PC-3 (cell line): ENCODE measurements around the gene CALCB.

Experiments used
- EZH2 ChIP-seq: fragments of 300-600 bp; sonication (generic); IDR thresholded peaks from one replicate; pipeline ENCODE4 v1.6.1; 2017; ENCODE audit warnings: antibody characterized with exemption, mild to moderate bottlenecking, low read length; ENCODE audit not compliant: unreplicated experiment
- EZH2phosphoT487 ChIP-seq: fragments of 300-600 bp; sonication (generic); IDR thresholded peaks from 2 replicates; pipeline ENCODE4 v1.6.1; 2018; ENCODE audit warnings: mild to moderate bottlenecking, antibody characterized with exemption, low read length, borderline replicate concordance
- TF ChIP-seq, protein P1 (sequence below): fragments of 300-600 bp; sonication (generic); conservative IDR thresholded peaks from 2 replicates; pipeline ENCODE4 v1.5.1; 2017; ENCODE audit warnings: antibody characterized with exemption, low read depth, mild to moderate bottlenecking, low read length

DNA sequence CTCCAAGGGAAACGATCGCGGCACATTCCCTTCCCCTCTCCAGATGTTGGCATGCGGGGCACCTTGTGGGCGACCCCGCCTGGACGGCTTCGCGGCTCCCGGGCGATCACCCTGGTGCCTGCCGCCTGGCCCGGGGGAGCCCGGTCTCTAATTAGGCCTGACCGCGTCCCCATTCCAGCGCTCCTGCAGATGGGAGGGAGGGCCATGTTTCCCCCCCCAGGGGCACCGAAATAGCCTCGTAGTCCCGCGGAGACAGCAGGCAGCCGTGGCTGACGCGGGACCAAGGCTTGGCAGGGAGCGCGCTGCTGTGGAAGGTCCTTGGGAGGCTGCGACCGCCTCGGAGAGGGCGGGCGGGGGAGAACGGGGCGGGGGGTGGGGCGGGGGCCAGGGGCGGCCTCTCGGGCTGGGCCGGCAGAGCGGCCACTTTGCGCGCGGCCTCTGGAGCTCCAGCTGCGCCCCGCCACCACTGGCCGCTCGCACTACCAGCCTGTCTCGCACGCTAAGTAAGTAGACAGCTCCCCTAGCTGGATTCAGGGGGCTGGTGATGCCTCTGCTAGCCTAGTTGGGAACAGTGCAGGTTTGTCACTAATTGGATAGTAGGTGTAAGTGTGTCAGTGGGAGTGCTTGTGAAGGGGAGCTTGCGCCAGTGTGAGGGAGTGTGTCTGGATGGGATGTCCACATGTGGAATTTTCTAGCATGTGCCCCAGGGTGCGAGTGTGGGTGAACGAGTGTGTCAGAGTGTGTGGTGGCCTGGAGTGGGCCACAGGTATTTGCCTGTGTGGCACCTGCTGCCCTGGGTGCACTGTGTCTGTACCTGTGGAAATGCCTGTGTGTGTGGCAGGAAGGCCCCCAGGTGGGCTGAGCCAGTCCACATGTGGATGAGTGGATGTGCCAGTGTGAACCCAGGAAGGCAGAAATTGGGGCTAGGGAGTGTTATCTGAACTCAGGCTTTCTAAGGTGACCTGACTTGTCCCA is 41.4 kb downstream of the CALCB start, which contains the start of gene INSC:
- TF ChIP-seq, protein P1, sequence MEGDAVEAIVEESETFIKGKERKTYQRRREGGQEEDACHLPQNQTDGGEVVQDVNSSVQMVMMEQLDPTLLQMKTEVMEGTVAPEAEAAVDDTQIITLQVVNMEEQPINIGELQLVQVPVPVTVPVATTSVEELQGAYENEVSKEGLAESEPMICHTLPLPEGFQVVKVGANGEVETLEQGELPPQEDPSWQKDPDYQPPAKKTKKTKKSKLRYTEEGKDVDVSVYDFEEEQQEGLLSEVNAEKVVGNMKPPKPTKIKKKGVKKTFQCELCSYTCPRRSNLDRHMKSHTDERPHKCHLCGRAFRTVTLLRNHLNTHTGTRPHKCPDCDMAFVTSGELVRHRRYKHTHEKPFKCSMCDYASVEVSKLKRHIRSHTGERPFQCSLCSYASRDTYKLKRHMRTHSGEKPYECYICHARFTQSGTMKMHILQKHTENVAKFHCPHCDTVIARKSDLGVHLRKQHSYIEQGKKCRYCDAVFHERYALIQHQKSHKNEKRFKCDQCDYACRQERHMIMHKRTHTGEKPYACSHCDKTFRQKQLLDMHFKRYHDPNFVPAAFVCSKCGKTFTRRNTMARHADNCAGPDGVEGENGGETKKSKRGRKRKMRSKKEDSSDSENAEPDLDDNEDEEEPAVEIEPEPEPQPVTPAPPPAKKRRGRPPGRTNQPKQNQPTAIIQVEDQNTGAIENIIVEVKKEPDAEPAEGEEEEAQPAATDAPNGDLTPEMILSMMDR: no peak
- no peak for TF ChIP-seq EZH2
- no peak for TF ChIP-seq EZH2phosphoT487
